Mesendoderm (in vitro differentiated cells): ENCODE results near the gene PSMD2.

ENCODE experiments used
- DNase-seq: peaks from one replicate; pipeline ENCODE4 v3.0.0; 2013
- H2AK5ac ChIP-seq: 2 replicates; pipeline ENCODE4 v1.6.1; 2013; ENCODE audit warnings: low read length, inconsistent platforms
- H2BK120ac ChIP-seq: 2 replicates; pipeline ENCODE4 v1.6.1; 2013; ENCODE audit warnings: low read depth, mild to moderate bottlenecking, low read length, moderate library complexity, mixed read lengths
- H2BK15ac ChIP-seq: replicated peaks from 2 replicates; pipeline ENCODE4 v1.6.1; 2013; ENCODE audit warnings: low read depth, mild to moderate bottlenecking, moderate library complexity
- H2BK5ac ChIP-seq: 2 replicates; pipeline ENCODE4 v1.6.1; 2013; ENCODE audit warnings: low read length, inconsistent platforms
- H3K18ac ChIP-seq: 2 replicates; pipeline ENCODE4 v1.6.1; 2013; ENCODE audit warnings: mild to moderate bottlenecking, low read length, mixed read lengths
- H3K23ac ChIP-seq: one replicate; pipeline ENCODE4 v1.6.1; 2013; ENCODE audit warnings: low read length
- H3K27ac ChIP-seq: 2 replicates; pipeline ENCODE4 v1.5.1; 2013; ENCODE audit warnings: low read depth, mild to moderate bottlenecking, inconsistent platforms, low read length, moderate library complexity
- H3K27me3 ChIP-seq: 2 replicates; pipeline ENCODE4 v1.6.1; 2013; ENCODE audit warnings: low read length, control low read depth, mild to moderate bottlenecking, inconsistent platforms; ENCODE audit not compliant: insufficient read depth, poor library complexity
- H3K36me3 ChIP-seq: 2 replicates; pipeline ENCODE4 v1.6.1; 2013; ENCODE audit warnings: low read length, inconsistent platforms; ENCODE audit not compliant: control insufficient read depth, insufficient read depth
- H3K4ac ChIP-seq: one replicate; pipeline ENCODE4 v1.6.1; 2013; ENCODE audit warnings: low read depth, mild to moderate bottlenecking, low read length, moderate library complexity
- H3K4me1 ChIP-seq: 2 replicates; pipeline ENCODE4 v1.6.1; 2013; ENCODE audit warnings: low read depth, low read length, inconsistent platforms; ENCODE audit not compliant: control insufficient read depth
- H3K4me2 ChIP-seq: 2 replicates; pipeline ENCODE4 v1.6.1; 2013; ENCODE audit warnings: low read length
- H3K4me3 ChIP-seq: 2 replicates; pipeline ENCODE4 v1.5.1; 2013; ENCODE audit warnings: mild to moderate bottlenecking, low read length
- H3K56ac ChIP-seq: one replicate; pipeline ENCODE4 v1.6.1; 2013; ENCODE audit warnings: low read length
- H3K79me1 ChIP-seq: 2 replicates; pipeline ENCODE4 v1.6.1; 2013; ENCODE audit warnings: low read length, inconsistent platforms
- H3K79me2 ChIP-seq: 2 replicates; pipeline ENCODE4 v1.6.1; 2013; ENCODE audit warnings: mild to moderate bottlenecking, low read length; ENCODE audit not compliant: control insufficient read depth, insufficient read depth
- H3K9ac ChIP-seq: 2 replicates; pipeline ENCODE4 v1.6.1; 2013; ENCODE audit warnings: low read length, inconsistent platforms
- H4K5ac ChIP-seq: one replicate; pipeline ENCODE4 v1.6.1; 2013; ENCODE audit warnings: low read length
- H4K8ac ChIP-seq: one replicate; pipeline ENCODE4 v1.6.1; 2013; ENCODE audit warnings: low read depth, mild to moderate bottlenecking, control low read depth, low read length, moderate library complexity
- WGBS: extraction: QIAGEN DNeasy Blood & Tissue Kit; methylation state at CpG from one replicate; pipeline ENCODE4 v1.1.7; 2013; ENCODE audit warnings: low lambda C conversion rate, missing lambda C conversion rate; ENCODE audit not compliant: insufficient coverage; ENCODE audit errors: extremely low coverage; 5-methylcytosine and 5-hydroxymethylcytosine counted together

The PSMD2 gene

GRCh38 chr3:184348057-184348382 lies 49.0 kb downstream of the PSMD2 start:
- H3K36me3 ChIP-seq: peaks cover 5% of the 10 kb centered on the region
- no peak for DNase-seq
- no peak overlapping the region for H4K5ac ChIP-seq
- H3K4ac ChIP-seq: no peak overlapping the region
- H2AK5ac ChIP-seq: no peak overlapping the region
- H2BK5ac ChIP-seq: no peak overlapping the region
- H3K27ac ChIP-seq: no peak overlapping the region
- no peak overlapping the region for H2BK120ac ChIP-seq
- H3K56ac ChIP-seq: no peak overlapping the region
- no peak overlapping the region for H3K18ac ChIP-seq
- H3K9ac ChIP-seq: no peak overlapping the region
- no peak overlapping the region for H3K4me3 ChIP-seq
- peaks cover 7% of the 10 kb centered on the region for H3K4me1 ChIP-seq
- no peaks in the 10 kb centered on the region for H3K27me3 ChIP-seq
- H4K8ac ChIP-seq: no peak overlapping the region
- no peak overlapping the region for H3K23ac ChIP-seq
- H3K79me2 ChIP-seq: no peaks in the 10 kb centered on the region
- no peak overlapping the region for H3K4me2 ChIP-seq
- WGBS: no CpG with 5 or more reads among the region's 4 CpGs
- no peak overlapping the region for H2BK15ac ChIP-seq
- H3K79me1 ChIP-seq: no peaks in the 10 kb centered on the region

GRCh38 chr3:184349563-184350470 lies 50.8 kb downstream of the PSMD2 start:
- WGBS: no CpG with 5 or more reads among the region's 10 CpGs
- no peak overlapping the region for H3K23ac ChIP-seq
- no peak overlapping the region for H3K4me3 ChIP-seq
- H4K5ac ChIP-seq: no peak overlapping the region
- no peaks in the 10 kb centered on the region for H3K27me3 ChIP-seq
- DNase-seq: no peak
- H2BK120ac ChIP-seq: no peak overlapping the region
- no peak overlapping the region for H3K9ac ChIP-seq
- H3K4ac ChIP-seq: no peak overlapping the region
- H4K8ac ChIP-seq: no peak overlapping the region
- H3K36me3 ChIP-seq: peaks cover 2% of the 10 kb centered on the region
- no peaks in the 10 kb centered on the region for H3K79me1 ChIP-seq
- no peaks in the 10 kb centered on the region for H3K79me2 ChIP-seq
- no peak overlapping the region for H2AK5ac ChIP-seq
- H3K4me1 ChIP-seq: peaks cover 7% of the 10 kb centered on the region
- no peak overlapping the region for H2BK15ac ChIP-seq
- H3K4me2 ChIP-seq: no peak overlapping the region
- no peak overlapping the region for H3K56ac ChIP-seq
- no peak overlapping the region for H3K18ac ChIP-seq
- no peak overlapping the region for H3K27ac ChIP-seq
- H2BK5ac ChIP-seq: no peak overlapping the region

- Histone ChIP-seq H3K36me3 (peaks cover 2% of the 10 kb centered on the region), H3K23ac (no peak overlapping the region), H2BK5ac (no peak overlapping the region), H3K9ac (no peak overlapping the region), H3K79me2 (no peaks in the 10 kb centered on the region), H3K4me1 (peaks cover 5% of the 10 kb centered on the region), H2BK15ac (no peak overlapping the region), H3K4ac (no peak overlapping the region), H4K8ac (no peak overlapping the region), H2AK5ac (no peak overlapping the region), H3K4me2 (no peak overlapping the region), H3K79me1 (no peaks in the 10 kb centered on the region), H3K56ac (no peak overlapping the region), H3K27ac (no peak overlapping the region), H3K18ac (no peak overlapping the region), H3K4me3 (no peak overlapping the region), H2BK120ac (no peak overlapping the region), H4K5ac (no peak overlapping the region), H3K27me3 (no peaks in the 10 kb centered on the region)
- WGBS: no CpG with 5 or more reads among the region's 6 CpGs
- peak; percentile 33 for DNase-seq
Observed at GRCh38 chr3:184350618-184351017, 51.6 kb downstream of the PSMD2 start.

- peak; percentile 78 for DNase-seq
- H2BK120ac ChIP-seq: no peak overlapping the region
- no peak overlapping the region for H4K8ac ChIP-seq
- H3K18ac ChIP-seq: no peak overlapping the region
- peak overlapping the region; percentile 35 for H3K56ac ChIP-seq
- no peak overlapping the region for H3K23ac ChIP-seq
- WGBS: no CpG with 5 or more reads among the region's 9 CpGs
- no peak overlapping the region for H3K4me3 ChIP-seq
- H2BK5ac ChIP-seq: no peak overlapping the region
- H2AK5ac ChIP-seq: no peak overlapping the region
- no peaks in the 10 kb centered on the region for H3K79me2 ChIP-seq
- no peaks in the 10 kb centered on the region for H3K79me1 ChIP-seq
- peak overlapping the region; percentile 3 for H3K9ac ChIP-seq
- peaks cover 2% of the 10 kb centered on the region for H3K36me3 ChIP-seq
- H2BK15ac ChIP-seq: no peak overlapping the region
- H3K4ac ChIP-seq: no peak overlapping the region
- H3K4me1 ChIP-seq: peaks cover 3% of the 10 kb centered on the region
- H4K5ac ChIP-seq: no peak overlapping the region
- no peaks in the 10 kb centered on the region for H3K27me3 ChIP-seq
- no peak overlapping the region for H3K27ac ChIP-seq
- H3K4me2 ChIP-seq: no peak overlapping the region
Observed at GRCh38 chr3:184351511-184352148, 52.6 kb downstream of the PSMD2 start.

GRCh38 chr3:184352149-184352785 lies 53.2 kb downstream of the PSMD2 start:
- Histone ChIP-seq H3K23ac (no peak overlapping the region), H3K79me1 (no peaks in the 10 kb centered on the region), H3K27me3 (no peaks in the 10 kb centered on the region), H3K36me3 (peaks cover 4% of the 10 kb centered on the region), H3K4me1 (peaks cover 3% of the 10 kb centered on the region), H3K4ac (no peak overlapping the region), H4K5ac (no peak overlapping the region), H4K8ac (no peak overlapping the region), H2AK5ac (no peak overlapping the region), H3K4me3 (no peak overlapping the region), H2BK120ac (no peak overlapping the region), H3K27ac (no peak overlapping the region), H3K56ac (no peak overlapping the region), H3K4me2 (no peak overlapping the region), H3K18ac (no peak overlapping the region), H3K79me2 (no peaks in the 10 kb centered on the region), H2BK15ac (no peak overlapping the region), H2BK5ac (no peak overlapping the region), H3K9ac (no peak overlapping the region)
- WGBS: no CpG with 5 or more reads among the region's 15 CpGs
- DNase-seq: no peak
